Activated CD4-positive, alpha-beta T cell treated with anti-CD3 and anti-CD28 coated beads, Interleukin-2, amount 50 U/mL, for 16 hours (primary cell): Measurements from ENCODE around the gene SERPINA9.
"Not testable (repeated sequence)": the region's sequence is repeated elsewhere in the genome, so short reads cannot be mapped to it uniquely, and the experiment has no call there.

Experiments
- DNase-seq: peaks from one replicate; pipeline ENCODE4 v3.0.0-alpha.2; 2020

Gene SERPINA9

GRCh38 chr14:94421316-94421715, 54.7 kb downstream of the SERPINA9 start:
- no peak for DNase-seq

GRCh38 chr14:94417497-94418205, 58.3 kb downstream of the SERPINA9 start:
- DNase-seq = not testable (repeated sequence)
